Medulla oblongata (tissue), 1 donor: ENCODE data around the gene RPRD1B.

Experiments
- DNase-seq: peaks from one replicate; pipeline ENCODE4 v3.0.0-alpha.2; 2015; ENCODE audit errors: extremely low spot score

The RPRD1B gene

GRCh38 chr20:38120625-38120988, 87.1 kb downstream of the RPRD1B start:
- DNase-seq, result no peak

GRCh38 chr20:38121741-38122140, 88.2 kb downstream of the RPRD1B start:
- no peak for DNase-seq

- no peak for DNase-seq
Observed at GRCh38 chr20:38123021-38123587, 89.6 kb downstream of the RPRD1B start.

DNA sequence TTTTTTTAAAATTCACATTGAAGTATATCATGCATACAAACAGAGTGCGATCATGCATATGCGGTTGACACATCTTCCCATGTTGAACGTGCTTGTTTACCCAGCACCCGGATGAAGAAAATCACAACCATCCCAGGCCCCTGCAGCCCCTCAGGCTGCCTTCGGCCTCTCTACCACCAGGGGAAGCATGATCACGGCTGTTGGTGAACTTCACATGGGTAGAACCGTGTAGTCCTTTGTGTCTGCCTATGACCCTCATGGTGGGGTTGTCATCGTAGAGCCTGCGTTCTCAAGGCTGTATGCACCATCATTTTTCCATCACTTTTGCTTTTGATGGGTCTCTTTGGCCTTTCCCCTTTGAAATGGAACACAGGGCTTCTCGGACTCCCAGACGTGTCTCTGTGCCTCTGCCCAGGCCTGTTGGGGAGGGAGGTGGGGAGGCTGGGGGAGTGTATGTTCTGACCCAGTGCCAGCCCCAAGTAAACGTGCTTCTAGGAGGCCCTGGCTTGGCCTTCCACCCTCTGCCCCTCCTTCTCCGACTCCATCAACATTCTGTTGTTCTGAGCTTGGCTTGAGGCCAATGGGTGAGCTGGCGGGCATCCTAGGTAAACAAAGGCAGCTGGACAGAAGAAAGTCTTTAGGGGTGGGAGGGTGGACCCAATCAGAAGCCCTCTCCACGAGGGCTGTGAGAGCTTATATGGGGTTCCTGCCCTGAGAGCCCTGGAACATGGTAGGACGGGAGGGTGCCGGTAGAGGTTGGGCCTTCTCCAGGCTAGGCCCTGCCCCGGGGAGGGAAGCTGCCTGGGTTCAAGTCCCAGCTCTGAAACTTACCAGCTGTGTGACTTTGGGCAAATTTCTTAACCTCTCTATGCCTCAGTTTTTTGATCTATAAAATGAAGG, 91.9 kb downstream of the RPRD1B start:
- peak; percentile 26 for DNase-seq

DNA sequence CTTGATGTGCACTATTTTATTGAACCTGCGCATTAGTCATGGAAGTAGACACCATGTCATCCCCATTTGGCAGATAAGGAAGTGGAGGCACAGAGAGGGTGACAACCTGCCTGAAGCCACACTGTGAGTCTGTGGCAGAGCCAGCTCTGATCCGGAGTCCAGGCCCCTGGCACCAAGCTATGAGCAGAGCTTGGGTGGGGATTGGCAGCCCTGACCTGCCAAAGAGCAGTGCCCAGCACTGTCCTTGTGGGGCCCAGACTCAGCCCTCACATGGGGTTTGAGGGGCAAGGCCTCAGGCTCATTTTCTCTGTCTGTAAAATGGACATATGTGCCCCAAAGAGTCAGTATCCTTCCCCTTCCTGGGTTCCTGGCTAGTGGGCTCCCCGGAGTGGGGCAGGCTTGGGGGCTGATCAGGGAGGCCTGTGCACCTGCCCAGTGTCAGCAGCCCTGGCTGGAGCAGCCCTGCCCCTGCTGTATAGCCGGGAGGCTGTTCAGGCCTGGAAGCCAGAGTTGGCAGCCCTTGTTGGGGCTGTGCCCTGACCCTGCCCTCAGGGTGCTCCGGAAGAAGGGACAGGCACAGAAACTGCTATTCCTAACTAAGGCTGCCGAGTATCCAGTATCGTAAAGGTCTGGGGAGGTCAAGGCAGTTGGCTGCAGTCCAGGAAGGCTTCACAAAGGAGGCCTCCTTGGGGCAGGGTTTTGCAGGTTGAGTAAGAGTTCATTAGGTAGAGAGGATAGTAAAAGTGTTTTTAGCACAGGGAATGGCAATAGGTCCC, 92.8 kb downstream of the RPRD1B start:
- DNase-seq, result no peak

GRCh38 chr20:38126932-38127621, 93.5 kb downstream of the RPRD1B start:
- no peak for DNase-seq

DNA sequence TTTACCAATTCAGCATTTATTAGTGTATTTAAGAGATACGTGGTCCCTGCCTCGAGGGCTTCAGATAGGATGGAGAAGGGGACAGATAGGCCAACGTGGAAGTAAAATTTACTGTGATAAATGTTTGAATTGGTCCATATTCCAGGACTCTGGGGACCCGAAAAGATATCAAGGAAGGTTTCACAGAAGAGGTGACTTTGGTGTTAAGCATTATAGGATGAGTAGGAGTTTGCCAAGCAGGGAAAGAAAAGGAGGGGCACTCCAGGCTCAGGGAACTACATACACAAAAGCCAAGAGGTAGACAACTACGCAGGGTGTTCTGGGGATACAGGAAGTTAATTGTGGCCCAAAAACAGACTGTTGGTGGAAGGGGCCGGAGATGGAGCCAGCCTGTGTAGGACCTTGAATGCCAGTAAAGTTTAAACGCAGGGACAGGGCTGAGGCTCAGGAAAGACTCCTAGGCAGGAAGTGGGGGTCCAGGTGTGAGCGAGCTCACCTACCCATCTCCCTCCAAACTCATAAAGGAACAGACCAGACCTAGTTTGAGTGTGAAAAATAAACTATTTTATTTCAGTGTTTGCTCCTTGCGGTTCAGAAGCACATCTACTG, 94.5 kb downstream of the RPRD1B start:
- no peak for DNase-seq

- no peak for DNase-seq
Observed at GRCh38 chr20:38128691-38129090, 95.1 kb downstream of the RPRD1B start.

- no peak for DNase-seq
Observed at GRCh38 chr20:38129248-38129865, 95.8 kb downstream of the RPRD1B start.

GRCh38 chr20:38129893-38130609, 96.5 kb downstream of the RPRD1B start:
- DNase-seq, result no peak

DNA sequence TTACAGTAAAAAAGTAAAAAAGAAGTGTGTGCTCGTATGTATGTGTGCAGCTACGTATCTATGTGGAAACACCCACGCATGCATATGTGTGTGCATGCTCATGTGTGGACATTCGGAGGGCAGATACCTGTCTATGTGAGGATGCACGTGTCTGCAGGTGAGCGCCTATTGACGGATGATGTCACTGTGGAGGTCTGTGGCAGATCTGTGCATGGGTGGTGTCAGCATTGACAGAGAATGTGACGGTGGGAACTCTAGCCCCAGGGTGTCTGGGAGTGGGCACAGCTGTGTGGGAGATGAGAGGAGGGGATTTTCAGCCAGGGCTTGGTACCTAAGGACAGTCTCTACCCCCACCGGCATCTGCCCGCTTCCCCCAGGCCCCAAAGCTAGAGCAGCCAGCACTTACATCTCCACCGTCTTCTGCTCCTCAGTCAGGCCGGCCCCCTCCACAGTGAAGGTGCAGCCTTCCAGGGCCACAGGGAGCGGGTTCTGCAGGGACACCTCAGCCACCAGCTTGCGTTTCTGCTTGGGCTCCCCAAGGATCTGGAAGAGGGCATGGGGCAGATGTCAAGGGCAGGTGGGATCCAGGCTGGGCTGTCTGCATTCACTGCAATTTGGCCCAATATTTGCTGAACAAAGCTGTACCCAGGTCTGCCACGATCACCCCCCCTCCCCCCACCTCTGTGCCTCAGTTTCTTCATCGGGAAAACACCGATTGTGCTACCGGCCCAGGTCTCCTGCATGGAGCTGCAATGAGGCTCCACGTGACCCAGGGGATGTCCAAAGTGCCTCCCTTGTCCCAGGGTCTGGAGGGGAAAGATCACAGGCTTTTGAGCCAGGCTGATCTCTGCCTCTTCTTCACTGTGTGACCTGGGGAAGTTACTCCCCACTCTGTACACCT, 97.4 kb downstream of the RPRD1B start:
- no peak for DNase-seq

- DNase-seq, result no peak
Observed at GRCh38 chr20:38131588-38132121, 98.1 kb downstream of the RPRD1B start.

DNA sequence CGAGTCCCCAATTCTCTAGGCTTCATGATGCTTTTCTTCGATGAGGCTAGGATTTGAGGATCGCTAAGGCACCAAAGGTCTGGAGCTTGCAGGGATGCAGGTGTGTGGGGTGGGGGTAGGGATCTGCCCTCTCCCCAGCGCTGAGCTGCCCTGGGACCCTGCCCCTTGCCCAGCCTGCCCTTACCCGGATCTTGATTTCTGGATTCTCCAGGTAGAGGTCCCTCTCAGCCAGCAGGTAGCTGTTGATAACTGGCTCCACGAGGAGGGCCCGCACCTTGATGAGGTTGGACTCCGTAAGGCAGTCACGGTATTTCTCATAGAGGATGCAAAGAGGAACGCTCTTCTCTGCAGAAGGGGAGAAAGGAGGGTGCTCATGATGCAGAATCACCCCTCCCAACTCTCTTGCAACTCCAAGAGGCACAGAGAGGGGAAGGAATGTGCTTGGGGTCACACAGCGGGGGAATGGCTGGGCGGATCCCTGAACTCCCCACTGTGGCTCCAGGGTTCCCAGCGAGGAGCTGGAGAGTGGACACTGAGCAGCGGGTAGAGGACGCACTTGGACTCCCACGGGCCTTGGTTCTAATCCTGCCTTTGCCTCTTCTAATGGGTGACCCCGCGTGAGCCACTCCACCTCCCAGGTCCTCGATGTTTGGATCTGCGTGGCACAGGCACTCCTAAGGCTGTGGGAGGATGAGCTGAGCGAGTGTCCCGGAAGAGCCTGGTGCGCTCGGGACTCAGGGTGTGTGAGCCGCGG, 98.8 kb downstream of the RPRD1B start:
- no peak for DNase-seq

GRCh38 chr20:38132910-38133501, 99.5 kb downstream of the RPRD1B start:
- DNase-seq, result no peak

DNA sequence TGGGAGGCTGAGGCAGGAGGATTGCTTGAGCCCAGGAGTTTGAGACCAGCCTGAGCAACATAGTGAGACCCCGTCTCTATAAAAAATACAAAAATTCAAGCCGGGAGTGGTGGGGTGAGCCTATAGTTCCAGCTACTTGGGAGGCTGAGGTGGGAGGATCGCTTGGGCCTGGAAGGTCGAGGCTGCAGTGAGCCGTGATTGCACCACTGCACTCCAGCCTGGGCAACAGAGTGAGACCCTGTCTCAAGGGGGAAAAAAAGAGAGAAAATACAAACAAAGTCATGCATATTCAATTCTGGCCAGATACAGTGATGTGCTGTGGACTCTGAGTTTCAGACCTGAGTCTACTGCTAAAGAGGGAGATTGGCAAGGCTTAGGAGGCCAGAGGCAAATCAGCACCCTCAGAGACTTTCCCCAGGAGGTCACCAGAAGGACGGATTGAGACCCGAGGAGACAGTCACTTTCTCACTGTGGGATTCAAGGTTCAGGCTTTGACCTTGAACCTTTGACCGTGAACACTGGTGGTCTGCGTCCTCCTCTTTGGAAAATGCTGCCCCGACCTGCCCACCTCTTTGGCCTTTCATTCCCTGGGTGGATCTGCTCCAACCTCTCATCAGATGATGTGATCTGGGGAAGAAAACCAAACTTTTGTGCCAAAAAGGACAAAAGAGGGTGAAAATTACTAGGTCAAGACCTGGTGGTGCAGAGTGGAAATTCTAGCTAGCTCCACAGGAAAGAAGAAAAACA, 100.3 kb downstream of the RPRD1B start:
- DNase-seq, result no peak

GRCh38 chr20:38134427-38135270, 101.1 kb downstream of the RPRD1B start:
- DNase-seq, result no peak
